Epithelial cell of proximal tubule (primary cell): ENCODE measurements around the gene CCDC186. TPM values are rescaled to one million over a fixed set of nuclear protein-coding genes. Genes with fewer than 3 reads are reported as not detected.

Source experiments
- DNase-seq: peaks from one replicate; pipeline ENCODE4 v3.0.0-alpha.2; 2011; ENCODE audit warnings: low read depth
- H3K4me3 ChIP-seq: 2 replicates; pipeline ENCODE4 v1.5.1; 2011; ENCODE audit warnings: low read depth, mild to moderate bottlenecking, low read length
- total RNA-seq: library from RNA; depleted of rRNA; stranded (reverse); fragments of >200 nt; gene quantifications from 2 replicates; pipeline ENCODE4 v1.2.3, GENCODE V29; 2015
- TF ChIP-seq, protein P1 (sequence below): conservative IDR thresholded peaks from 2 replicates; pipeline ENCODE4 v1.5.1; 2012; ENCODE audit warnings: low read depth, mild to moderate bottlenecking, low read length

CCDC186 gene
- total RNA-seq, 1 donor from 2014 or later = 22.1 TPM

DNA sequence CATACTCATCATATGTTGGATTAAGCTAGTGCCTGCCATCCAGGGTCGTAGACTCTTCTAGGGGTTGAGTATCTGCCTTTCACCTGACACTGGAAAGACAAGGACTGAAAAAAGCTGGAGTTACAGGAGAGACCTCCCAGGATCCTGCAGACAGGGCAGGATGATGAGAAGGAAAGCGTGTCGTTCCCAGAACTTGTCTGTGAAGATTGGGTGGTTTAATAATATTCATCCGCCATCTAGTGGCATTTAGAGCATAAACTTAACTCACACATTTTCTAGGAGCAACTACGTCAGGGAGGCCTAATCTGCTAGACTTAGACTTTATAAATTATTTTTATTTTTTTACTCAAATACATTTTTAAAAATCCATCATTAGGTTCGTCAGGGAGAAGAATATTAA, 70.7 kb downstream of the CCDC186 start:
- TF ChIP-seq, protein P1, sequence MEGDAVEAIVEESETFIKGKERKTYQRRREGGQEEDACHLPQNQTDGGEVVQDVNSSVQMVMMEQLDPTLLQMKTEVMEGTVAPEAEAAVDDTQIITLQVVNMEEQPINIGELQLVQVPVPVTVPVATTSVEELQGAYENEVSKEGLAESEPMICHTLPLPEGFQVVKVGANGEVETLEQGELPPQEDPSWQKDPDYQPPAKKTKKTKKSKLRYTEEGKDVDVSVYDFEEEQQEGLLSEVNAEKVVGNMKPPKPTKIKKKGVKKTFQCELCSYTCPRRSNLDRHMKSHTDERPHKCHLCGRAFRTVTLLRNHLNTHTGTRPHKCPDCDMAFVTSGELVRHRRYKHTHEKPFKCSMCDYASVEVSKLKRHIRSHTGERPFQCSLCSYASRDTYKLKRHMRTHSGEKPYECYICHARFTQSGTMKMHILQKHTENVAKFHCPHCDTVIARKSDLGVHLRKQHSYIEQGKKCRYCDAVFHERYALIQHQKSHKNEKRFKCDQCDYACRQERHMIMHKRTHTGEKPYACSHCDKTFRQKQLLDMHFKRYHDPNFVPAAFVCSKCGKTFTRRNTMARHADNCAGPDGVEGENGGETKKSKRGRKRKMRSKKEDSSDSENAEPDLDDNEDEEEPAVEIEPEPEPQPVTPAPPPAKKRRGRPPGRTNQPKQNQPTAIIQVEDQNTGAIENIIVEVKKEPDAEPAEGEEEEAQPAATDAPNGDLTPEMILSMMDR = peak; percentile 64
- no peak overlapping the region for H3K4me3 ChIP-seq
- DNase-seq = peak; percentile 13

DNA sequence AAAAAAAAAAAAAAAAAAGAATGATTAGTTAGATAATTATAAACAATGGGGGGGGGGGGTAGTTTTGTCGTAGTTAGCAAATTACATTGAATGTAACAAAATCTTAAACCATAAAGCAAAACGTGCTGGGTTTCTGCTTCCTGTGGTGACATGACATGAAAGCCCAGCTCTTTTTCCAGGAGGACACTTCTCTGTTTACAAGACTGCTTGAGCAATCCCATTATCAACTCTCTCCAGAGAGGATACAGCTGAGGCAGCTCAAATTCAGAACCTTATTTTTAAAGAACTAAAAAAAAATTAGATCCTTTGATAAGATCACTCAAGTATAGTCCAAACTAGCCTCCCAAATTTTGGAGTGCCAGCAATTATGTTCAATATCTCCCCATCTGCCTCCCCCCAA, 71.7 kb downstream of the CCDC186 start:
- no peak overlapping the region for H3K4me3 ChIP-seq
- TF ChIP-seq, protein P1 = no peak
- no peak for DNase-seq

DNA sequence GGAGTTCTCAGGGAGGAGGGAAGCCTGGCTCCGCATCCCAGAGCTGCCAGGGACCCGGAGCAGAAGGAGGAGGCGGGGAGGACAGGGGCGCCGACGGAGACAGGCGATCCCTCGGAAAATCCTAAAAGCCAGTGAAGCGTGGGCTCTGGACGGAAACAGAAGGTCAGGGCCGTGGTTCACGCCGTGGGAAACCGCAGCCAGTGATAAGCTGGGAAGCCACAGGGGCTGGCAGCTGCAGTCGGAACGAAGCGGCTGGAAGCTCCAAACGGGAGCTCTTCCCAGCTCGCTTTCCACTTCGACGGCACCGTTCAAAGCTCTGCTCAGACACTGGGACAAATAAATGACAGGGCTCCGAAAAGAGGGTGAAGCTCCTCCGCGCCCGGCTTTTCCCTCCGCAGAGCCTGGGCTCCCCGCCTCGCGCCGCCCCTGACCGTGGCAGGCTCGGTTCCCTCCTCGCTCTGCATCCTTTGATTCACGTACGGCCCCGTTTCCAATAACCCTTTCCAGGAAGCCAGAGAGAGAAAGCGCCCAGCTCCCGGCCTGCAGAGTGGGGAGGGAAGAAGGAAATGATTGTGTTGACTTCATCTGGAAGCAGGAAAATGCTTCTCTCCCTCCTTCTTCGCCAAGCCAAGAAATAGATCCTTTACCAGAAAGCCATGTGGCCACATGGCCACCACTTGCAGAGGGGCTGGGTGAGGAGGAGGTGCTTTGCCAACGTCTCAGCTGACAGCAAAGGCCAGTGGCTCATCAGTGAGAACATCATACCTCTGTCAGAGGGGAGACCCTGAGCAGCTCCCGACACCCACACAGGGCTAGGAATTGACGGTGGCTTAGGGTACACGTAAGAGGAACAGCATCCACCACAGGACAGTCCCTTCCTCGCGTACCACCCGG, 72.9 kb downstream of the CCDC186 start:
- TF ChIP-seq, protein P1 = no peak
- peak overlapping the region; percentile 50 for H3K4me3 ChIP-seq
- DNase-seq = no peak

DNA sequence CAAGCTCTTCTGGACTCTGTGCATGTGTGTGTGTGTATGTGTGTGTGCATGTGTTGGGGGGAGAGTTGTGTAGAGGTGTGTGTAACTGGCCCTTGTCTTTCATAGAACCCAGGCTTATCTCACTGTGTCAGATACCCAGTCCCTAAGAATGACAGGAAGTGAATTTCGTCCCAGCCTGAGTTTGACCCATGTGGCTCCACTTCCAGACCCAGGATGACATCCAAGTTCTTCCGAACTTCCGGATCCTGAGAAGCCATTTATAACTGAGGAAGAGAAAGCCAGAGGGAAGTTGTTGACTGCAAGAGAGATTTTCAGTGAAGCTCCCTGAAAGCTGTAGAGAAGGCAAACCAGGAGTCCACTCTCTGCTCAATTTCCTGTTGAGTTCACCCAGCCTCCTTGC, 77.1 kb downstream of the CCDC186 start:
- DNase-seq = no peak
- no peak overlapping the region for H3K4me3 ChIP-seq
- TF ChIP-seq, protein P1 = no peak

DNA sequence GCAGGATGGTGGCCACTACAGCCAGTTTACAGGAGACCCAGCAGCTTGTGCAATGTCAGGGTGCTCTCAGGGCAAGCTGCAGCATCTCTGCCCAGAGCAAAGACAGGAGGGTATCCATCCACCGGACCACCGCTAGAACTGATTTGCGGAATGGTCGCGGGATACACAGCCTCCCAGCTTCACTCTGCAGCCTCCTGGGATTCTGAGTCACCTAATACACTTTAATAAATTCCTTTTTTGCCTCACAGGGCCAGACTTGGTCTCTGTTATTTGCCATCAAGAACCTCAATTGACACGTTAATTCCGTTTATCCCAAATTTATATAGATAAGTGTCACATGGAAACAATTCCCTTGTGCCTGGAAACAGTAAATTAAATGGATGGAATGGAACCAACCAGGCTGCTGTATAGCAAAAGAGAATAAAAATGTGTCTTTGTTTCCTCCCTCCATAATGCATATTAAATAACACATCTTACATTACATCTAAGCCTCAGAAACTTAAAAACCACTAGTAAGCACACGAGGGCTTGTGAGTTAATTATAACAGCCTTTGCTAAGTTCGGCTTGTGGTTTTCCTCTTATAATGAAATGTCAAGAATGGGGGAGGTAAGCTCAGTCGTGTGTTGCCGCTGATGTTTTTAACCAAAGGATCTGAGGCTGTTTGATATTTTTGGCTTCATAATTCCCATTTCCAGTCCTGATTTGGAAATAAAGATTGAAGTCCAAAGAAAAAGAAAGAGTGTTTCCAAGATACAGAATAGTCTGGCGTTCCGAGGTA, 78.3 kb downstream of the CCDC186 start:
- H3K4me3 ChIP-seq = no peak overlapping the region
- TF ChIP-seq, protein P1 = no peak
- no peak for DNase-seq

DNA sequence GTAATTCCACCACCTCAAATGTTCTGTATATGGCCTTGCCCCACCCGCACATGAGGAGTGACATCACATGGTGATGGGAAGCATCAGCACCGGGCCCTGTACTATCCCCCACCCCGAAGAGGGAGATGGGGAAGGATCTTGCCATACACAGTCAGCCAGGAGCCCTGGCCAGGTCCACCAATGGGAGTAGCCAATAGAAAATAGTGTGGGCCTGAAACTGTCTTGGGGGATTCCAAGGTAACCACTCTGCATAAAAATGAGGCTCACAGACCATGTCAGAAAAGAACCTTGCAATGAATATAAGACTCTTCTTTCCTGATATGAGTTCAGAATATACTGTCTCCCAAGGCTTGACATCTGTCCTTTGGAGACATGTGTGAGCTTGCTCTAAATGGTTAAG, 79.2 kb downstream of the CCDC186 start:
- H3K4me3 ChIP-seq = no peak overlapping the region
- TF ChIP-seq, protein P1 = no peak
- no peak for DNase-seq
